B cell (primary cell): Measurements from ENCODE around the gene NOL3. TPM values are rescaled to one million over a fixed set of nuclear protein-coding genes. Genes with fewer than 3 reads are reported as not detected.

Experiments
- ATAC-seq: fragments of 200-7000 bp; cut with Tn5 transposase; one replicate; pipeline ENCODE4 v1.10.0; 2021; ENCODE audit warnings: low read depth, mild to moderate bottlenecking, moderate number of reproducible peaks, moderate library complexity
- CTCF ChIA-PET: fragments of 350-600 bp; sonication (Branson Sonifier 250); formaldehyde crosslinking; loops from one replicate; lab custom pipeline; 2021; ENCODE audit warnings: antibody characterized with exemption, inconsistent platforms; lab: Charles Lee
- POLR2A ChIA-PET: fragments of 350-600 bp; sonication (Branson Sonifier 250); formaldehyde crosslinking; loops from one replicate; lab custom pipeline; 2021; ENCODE audit warnings: antibody characterized with exemption; lab: Charles Lee
- DNase-seq: peaks from one replicate; pipeline ENCODE4 v3.0.0; 2013
- H2AFZ ChIP-seq: 2 replicates; pipeline ENCODE4 v1.6.1; 2012; ENCODE audit warnings: mild to moderate bottlenecking, low read depth, low read length; ENCODE audit not compliant: insufficient read depth, poor library complexity, severe bottlenecking
- H3K27ac ChIP-seq, 2 donors: 1 replicate in 1 of 2; 2 replicates in 1 of 2; pipeline ENCODE4 v1.5.1; 2012 to 2013; ENCODE audit warnings: low read length in 2 of 2, mild to moderate bottlenecking in 2 of 2, moderate library complexity in 1 of 2
- H3K27me3 ChIP-seq, 4 experiments: fragments of 200-600 bp in 1 of 4; sonication (generic) in 1 of 4; replicated peaks in 1 of 4; 1 replicate in 2 of 4; 2 replicates in 2 of 4; pipeline versions ENCODE4 v1.6.1 to v1.7.0; 2013 to 2016; ENCODE audit warnings: low read length in 3 of 4, mild to moderate bottlenecking in 2 of 4, mixed read lengths in 1 of 4, moderate library complexity in 1 of 4; ENCODE audit not compliant: insufficient read depth in 4 of 4, control insufficient read depth in 3 of 4; ENCODE audit errors: control extremely low read depth in 1 of 4
- H3K36me3 ChIP-seq, 2 experiments: replicated peaks in 1 of 2; 1 replicate in 1 of 2; 2 replicates in 1 of 2; pipeline versions ENCODE4 v1.6.1 to v1.7.1; 2013; ENCODE audit warnings: low read length in 1 of 2; ENCODE audit not compliant: insufficient read depth in 2 of 2, control insufficient read depth in 1 of 2; ENCODE audit errors: control extremely low read depth in 1 of 2, extremely low read depth in 1 of 2
- H3K4me1 ChIP-seq, 2 donors: fragments of 200-600 bp in 1 of 2; sonication (generic) in 1 of 2; 1 replicate in 1 of 2; 2 replicates in 1 of 2; pipeline versions ENCODE4 v1.5.1 to v1.6.1; 2013 to 2017; ENCODE audit warnings: low read length in 2 of 2; ENCODE audit not compliant: control insufficient read depth in 2 of 2, insufficient read depth in 2 of 2
- H3K4me2 ChIP-seq: replicated peaks from 2 replicates; pipeline ENCODE3; 2012; ENCODE audit warnings: mild to moderate bottlenecking, low read depth, low read length; ENCODE audit not compliant: poor library complexity, severe bottlenecking
- H3K4me3 ChIP-seq, 5 experiments: fragments of 200-600 bp in 1 of 5; sonication (generic) in 1 of 5; 1 replicate in 3 of 5; 2 replicates in 2 of 5; pipeline versions ENCODE4 v1.5.1 to v1.7.0; 2011 to 2016; ENCODE audit warnings: low read length in 4 of 5, mild to moderate bottlenecking in 4 of 5, low read depth in 2 of 5, control low read depth in 1 of 5, moderate library complexity in 1 of 5; ENCODE audit not compliant: insufficient read depth in 1 of 5; ENCODE audit errors: control extremely low read depth in 1 of 5, extremely low read depth in 1 of 5
- H3K79me2 ChIP-seq: fragments of 200-600 bp; sonication (generic); one replicate; pipeline ENCODE4 v1.6.0; 2016; ENCODE audit warnings: low read length; ENCODE audit not compliant: control insufficient read depth, insufficient read depth
- H3K9ac ChIP-seq: fragments of 200-600 bp; sonication (generic); 2 replicates; pipeline ENCODE4 v1.6.1; 2017; ENCODE audit warnings: mild to moderate bottlenecking, low read length, moderate library complexity
- H3K9me3 ChIP-seq, 3 donors: one replicate each; pipeline versions ENCODE4 v1.6.1 to v1.7.1; 2013; ENCODE audit warnings: low read length in 2 of 3; ENCODE audit not compliant: control insufficient read depth in 2 of 3, insufficient read depth in 1 of 3; ENCODE audit errors: control extremely low read depth in 1 of 3
- H4K20me1 ChIP-seq: 2 replicates; pipeline ENCODE4 v1.6.0; 2012; ENCODE audit warnings: mild to moderate bottlenecking, low read length; ENCODE audit not compliant: insufficient read depth, control insufficient read depth, poor library complexity, severe bottlenecking
- H3K27ac Mint-ChIP-seq: one replicate; pipeline ENCODE4 v1.8.0; 2021; ENCODE audit warnings: mixed read lengths
- H3K27me3 Mint-ChIP-seq: one replicate; pipeline ENCODE4 v1.8.0; 2021; ENCODE audit warnings: mixed read lengths
- H3K4me1 Mint-ChIP-seq: one replicate; pipeline ENCODE4 v1.8.0; 2021; ENCODE audit warnings: mixed read lengths
- H3K4me3 Mint-ChIP-seq: one replicate; pipeline ENCODE4 v1.8.0; 2021; ENCODE audit warnings: mixed read lengths
- H3K9me3 Mint-ChIP-seq: one replicate; pipeline ENCODE4 v1.8.0; 2022; ENCODE audit warnings: mixed read lengths; ENCODE audit not compliant: insufficient read depth
- EZH2 ChIP-seq: IDR thresholded peaks from 2 replicates; pipeline ENCODE4 v1.6.1; 2012; ENCODE audit warnings: borderline replicate concordance, low read depth, mild to moderate bottlenecking, moderate library complexity, low read length; ENCODE audit not compliant: insufficient read depth, poor library complexity, severe bottlenecking
- WGBS: methylation state at CpG from one replicate; pipeline ENCODE4 v1.1.5; 2013; ENCODE audit warnings: missing lambda C conversion rate; ENCODE audit not compliant: insufficient coverage; 5-methylcytosine and 5-hydroxymethylcytosine counted together
- intact Hi-C: fragments of 100-400 bp; cut with micrococcal nuclease; formaldehyde crosslinking; loops from one replicate; pipeline ENCODE4 v1.10.0; 2022
- polyA plus RNA-seq: library from polyadenylated mRNA; depleted of rRNA; stranded (reverse); fragments of >200 nt; gene quantifications from 2 replicates; pipeline ENCODE4 v1.2.3, GENCODE V29; 2012
- total RNA-seq, 2 donors: library from RNA; stranded (reverse); fragments of 120-200 nt in 1 of 2; gene quantifications; 1 replicate in 1 of 2; 2 replicates in 1 of 2; pipeline versions ENCODE4 v1.2.3 to v1.2.4, GENCODE V29; 2013 to 2022
- TF ChIP-seq, protein P1 (sequence below): fragments of 200-600 bp; IDR thresholded peaks from one replicate; pipeline ENCODE4 v1.8.0; 2022; ENCODE audit warnings: antibody characterized with exemption, mild to moderate bottlenecking

NOL3 gene
- total and polyA plus RNA-seq, 2 donors (not counting 1 experiment from before 2014, with no cell fraction given): 0.60 to 0.96 TPM

GRCh38 chr16:67161595-67162058 lies 8.7 kb upstream of the NOL3 start:
- no peak overlapping the region for H3K4me3 ChIP-seq
- 63% methylated on average over 17 of the region's 25 CpGs for WGBS
- CTCF ChIA-PET: interaction anchor here (1.1 to 2.5 kb wide), 5 partner anchors 11 to 23 kb away, joined by 3 to 11 read pairs (median 4); partner anchors contain the start of gene MATCAP1
- POLR2A ChIA-PET: interaction anchor here (2.1 kb wide), 1 partner anchor 22 kb away, joined by 4 read pairs; the partner anchor contains the start of gene MATCAP1
- intact Hi-C loops: loop anchor here (2.0 kb wide), 1 partner anchor 31 kb away; the partner anchor contains the start of gene E2F4
- H3K27me3 ChIP-seq: peaks cover 0 to 58% (median 31%) of the 10 kb centered on the region in 4 experiments
- Mint-ChIP-seq H3K27me3 (peaks cover 23% of the 10 kb centered on the region), H3K27ac (no peak overlapping the region), H3K4me1 (peaks cover 59% of the 10 kb centered on the region), H3K9me3 (no peaks in the 10 kb centered on the region), H3K4me3 (peak overlapping the region; percentile 76)
- peak overlapping the region; percentile 99 for H3K4me2 ChIP-seq
- TF ChIP-seq, protein P1, sequence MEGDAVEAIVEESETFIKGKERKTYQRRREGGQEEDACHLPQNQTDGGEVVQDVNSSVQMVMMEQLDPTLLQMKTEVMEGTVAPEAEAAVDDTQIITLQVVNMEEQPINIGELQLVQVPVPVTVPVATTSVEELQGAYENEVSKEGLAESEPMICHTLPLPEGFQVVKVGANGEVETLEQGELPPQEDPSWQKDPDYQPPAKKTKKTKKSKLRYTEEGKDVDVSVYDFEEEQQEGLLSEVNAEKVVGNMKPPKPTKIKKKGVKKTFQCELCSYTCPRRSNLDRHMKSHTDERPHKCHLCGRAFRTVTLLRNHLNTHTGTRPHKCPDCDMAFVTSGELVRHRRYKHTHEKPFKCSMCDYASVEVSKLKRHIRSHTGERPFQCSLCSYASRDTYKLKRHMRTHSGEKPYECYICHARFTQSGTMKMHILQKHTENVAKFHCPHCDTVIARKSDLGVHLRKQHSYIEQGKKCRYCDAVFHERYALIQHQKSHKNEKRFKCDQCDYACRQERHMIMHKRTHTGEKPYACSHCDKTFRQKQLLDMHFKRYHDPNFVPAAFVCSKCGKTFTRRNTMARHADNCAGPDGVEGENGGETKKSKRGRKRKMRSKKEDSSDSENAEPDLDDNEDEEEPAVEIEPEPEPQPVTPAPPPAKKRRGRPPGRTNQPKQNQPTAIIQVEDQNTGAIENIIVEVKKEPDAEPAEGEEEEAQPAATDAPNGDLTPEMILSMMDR: no peak
- TF ChIP-seq EZH2: no peak
- peaks cover 65 to 72% of the 10 kb centered on the region in 2 donors for H3K4me1 ChIP-seq
- peaks cover 42% of the 10 kb centered on the region for H4K20me1 ChIP-seq
- no peak overlapping the region for H2AFZ ChIP-seq
- H3K36me3 ChIP-seq: no peaks in the 10 kb centered on the region
- ATAC-seq: no peak
- H3K27ac ChIP-seq: no peak overlapping the region
- H3K9me3 ChIP-seq: peaks cover 0 to 40% (median 0%) of the 10 kb centered on the region in 3 donors
- H3K9ac ChIP-seq: no peak overlapping the region
- peak; percentile 29 for DNase-seq
- H3K79me2 ChIP-seq: no peaks in the 10 kb centered on the region
